NB4 (cell line): ENCODE results near the gene HIRA.
A peak's percentile ranks its signal among the peaks of the same experiment; 100 is the strongest.

Source experiments
- DNase-seq: peaks from one replicate; pipeline ENCODE4 v3.0.0; 2010; ENCODE audit warnings: low read depth
- H3K4me3 ChIP-seq: one replicate; pipeline ENCODE4 v1.5.1; 2011; ENCODE audit warnings: mild to moderate bottlenecking, low read depth, low read length, moderate library complexity
- CTCF ChIP-seq: IDR thresholded peaks from one replicate; pipeline ENCODE4 v1.5.1; 2012; ENCODE audit warnings: low read depth, low read length
- MAX ChIP-seq: IDR thresholded peaks from 2 replicates; pipeline ENCODE4 v1.6.1; 2011; ENCODE audit warnings: low read depth, low read length
- MYC ChIP-seq: IDR thresholded peaks from 2 replicates; pipeline ENCODE4 v1.6.1; 2011; ENCODE audit warnings: low read depth, low read length
- POLR2A ChIP-seq: IDR thresholded peaks from 2 replicates; pipeline ENCODE4 v1.6.1; 2011; ENCODE audit warnings: mild to moderate bottlenecking; ENCODE audit not compliant: insufficient read length; ENCODE audit errors: extremely low read depth

HIRA gene

GRCh38 chr22:19429950-19430889 is 1.3 kb downstream of the HIRA start:
- TF ChIP-seq MAX (0 out of 2 replicates have a peak, but pooled peaks have one; percentile 24), MYC (no peak; the same call in 1 of the 2 replicates), POLR2A (no peak), CTCF (no peak)
- peak; percentile 88 for DNase-seq
- peak overlapping the region; percentile 91 for H3K4me3 ChIP-seq

GRCh38 chr22:19424186-19424500 is 7.4 kb downstream of the HIRA start:
- peak; percentile 19 for DNase-seq
- TF ChIP-seq CTCF (no peak), MAX (no peak), MYC (no peak), POLR2A (no peak)
- no peak overlapping the region for H3K4me3 ChIP-seq

- TF ChIP-seq CTCF (no peak), MAX (no peak), MYC (no peak), POLR2A (no peak)
- no peak overlapping the region for H3K4me3 ChIP-seq
- no peak for DNase-seq
These were observed 8.9 kb downstream of the HIRA start for GRCh38 chr22:19422440-19423301.

- DNase-seq, result no peak
- H3K4me3 ChIP-seq, result no peak overlapping the region
- TF ChIP-seq MYC (no peak), CTCF (no peak), POLR2A (no peak), MAX (no peak)
These were observed 11.2 kb downstream of the HIRA start for GRCh38 chr22:19420321-19420720.

- no peak overlapping the region for H3K4me3 ChIP-seq
- peak; percentile 51 for DNase-seq
- TF ChIP-seq MAX (no peak), MYC (no peak), CTCF (no peak), POLR2A (no peak)
These were observed 11.9 kb downstream of the HIRA start for GRCh38 chr22:19419464-19420178.
